ENCODE measurements around the gene NFE2L1. TPM values are rescaled to one million over a fixed set of nuclear protein-coding genes. Genes with fewer than 3 reads are reported as not detected.
"Not testable (repeated sequence)": the region's sequence is repeated elsewhere in the genome, so short reads cannot be mapped to it uniquely, and the experiment has no call there.

Gene NFE2L1
- total RNA-seq, 2 experiments from 2014 or later, result 53.2 to 65.9 TPM

GRCh38 chr17:48025040-48025903 lies 22.9 kb upstream of the NFE2L1 start:
- ChIA-PET POLR2A (interaction anchor here (0.7 to 1.0 kb wide), 2 partner anchors 24 to 27 kb away, joined by 3 to 6 read pairs; no protein-coding TSS in a partner anchor), CTCF (interaction anchor here (0.6 to 4.2 kb wide), 27 partner anchors 11 to 600 kb away, joined by 3 to 55 read pairs (median 5); partner anchors contain the start of genes CBX1, COPZ2, HOXB5 and HOXB8)
- Mint-ChIP-seq H3K27me3 (peaks cover 20% of the 10 kb centered on the region), H3K36me3 (ENCODE audit: low read depth) (no peaks in the 10 kb centered on the region), H3K9me3 (no peaks in the 10 kb centered on the region), H3K4me3 (peak overlapping the region; percentile 80), H3K27ac (peak overlapping the region; percentile 87), H3K4me1 (peaks cover 38% of the 10 kb centered on the region)
- peak; percentile 99 for DNase-seq

- Mint-ChIP-seq H3K36me3 (ENCODE audit: low read depth) (no peaks in the 10 kb centered on the region), H3K4me1 (peaks cover 38% of the 10 kb centered on the region), H3K9me3 (no peaks in the 10 kb centered on the region), H3K27ac (no peak overlapping the region), H3K4me3 (peak overlapping the region; percentile 80), H3K27me3 (peaks cover 20% of the 10 kb centered on the region)
- ChIA-PET POLR2A (interaction anchor here (0.6 kb wide), 1 partner anchor 9 kb away, joined by 3 read pairs; no protein-coding TSS in a partner anchor), CTCF (interaction anchor here (0.6 to 4.2 kb wide), 26 partner anchors 10 to 600 kb away, joined by 3 to 55 read pairs (median 4); partner anchors contain the start of genes CBX1, COPZ2, HOXB5 and HOXB8)
- DNase-seq, result no peak
These were observed 22.2 kb upstream of the NFE2L1 start for GRCh38 chr17:48025904-48026501.

- ChIA-PET CTCF (interaction anchor here (0.6 to 4.2 kb wide), 18 partner anchors 9 to 592 kb away, joined by 3 to 55 read pairs (median 4); partner anchors contain the start of genes CDK5RAP3, COPZ2, HOXB5 and NFE2L1), POLR2A (interaction anchor here (0.5 to 0.6 kb wide), 2 partner anchors 10 to 23 kb away, joined by 3 to 4 read pairs; no protein-coding TSS in a partner anchor)
- no peak overlapping the region for H3K27ac Mint-ChIP-seq
- H3K9me3 Mint-ChIP-seq, result no peaks in the 10 kb centered on the region
- DNase-seq, result peak; percentile 79
- H3K4me3 Mint-ChIP-seq, result no peak overlapping the region
- peaks cover 37% of the 10 kb centered on the region for H3K4me1 Mint-ChIP-seq
- H3K27me3 Mint-ChIP-seq, result peaks cover 20% of the 10 kb centered on the region
- no peaks in the 10 kb centered on the region for H3K36me3 Mint-ChIP-seq (ENCODE audit: low read depth)
These were observed 21.4 kb upstream of the NFE2L1 start for GRCh38 chr17:48026502-48027321.

GRCh38 chr17:48027322-48027981 lies 20.7 kb upstream of the NFE2L1 start:
- Mint-ChIP-seq H3K27ac (no peak overlapping the region), H3K4me3 (no peak overlapping the region), H3K36me3 (ENCODE audit: low read depth) (no peaks in the 10 kb centered on the region), H3K4me1 (peaks cover 34% of the 10 kb centered on the region), H3K27me3 (peaks cover 20% of the 10 kb centered on the region), H3K9me3 (no peaks in the 10 kb centered on the region)
- ChIA-PET CTCF (interaction anchor here (0.6 to 4.2 kb wide), 12 partner anchors 8 to 574 kb away, joined by 3 to 55 read pairs (median 6); partner anchors contain the start of genes CDK5RAP3, COPZ2, HOXB5 and NFE2L1), POLR2A (no interaction called here)
- DNase-seq, result no peak

GRCh38 chr17:48028736-48029135 lies 19.4 kb upstream of the NFE2L1 start:
- H3K36me3 Mint-ChIP-seq (ENCODE audit: low read depth), result no peaks in the 10 kb centered on the region
- no peak for DNase-seq
- no peaks in the 10 kb centered on the region for H3K9me3 Mint-ChIP-seq
- no peak overlapping the region for H3K4me3 Mint-ChIP-seq
- H3K27ac Mint-ChIP-seq, result no peak overlapping the region
- CTCF ChIA-PET, result interaction anchor here (0.6 to 4.2 kb wide), 6 partner anchors 7 to 49 kb away, joined by 3 to 55 read pairs (median 7); partner anchors contain the start of gene COPZ2
- peaks cover 26% of the 10 kb centered on the region for H3K4me1 Mint-ChIP-seq
- peaks cover 28% of the 10 kb centered on the region for H3K27me3 Mint-ChIP-seq
- POLR2A ChIA-PET, result no interaction called here

GRCh38 chr17:48030531-48030930 lies 17.6 kb upstream of the NFE2L1 start:
- ChIA-PET POLR2A (no interaction called here), CTCF (interaction anchor here (0.9 to 3.3 kb wide), 6 partner anchors 11 to 588 kb away, joined by 3 to 10 read pairs (median 4); no protein-coding TSS in a partner anchor)
- H3K4me3 Mint-ChIP-seq, result no peak overlapping the region
- DNase-seq, result no peak
- H3K36me3 Mint-ChIP-seq (ENCODE audit: low read depth), result no peaks in the 10 kb centered on the region
- H3K27me3 Mint-ChIP-seq, result peaks cover 29% of the 10 kb centered on the region
- peaks cover 12% of the 10 kb centered on the region for H3K4me1 Mint-ChIP-seq
- H3K9me3 Mint-ChIP-seq, result no peaks in the 10 kb centered on the region
- no peak overlapping the region for H3K27ac Mint-ChIP-seq

- no peak for DNase-seq
- H3K4me3 Mint-ChIP-seq, result no peak overlapping the region
- ChIA-PET POLR2A (no interaction called here), CTCF (interaction anchor here (0.6 to 0.7 kb wide), 2 partner anchors 22 to 357 kb away, joined by 3 to 4 read pairs; no protein-coding TSS in a partner anchor)
- no peaks in the 10 kb centered on the region for H3K36me3 Mint-ChIP-seq (ENCODE audit: low read depth)
- H3K4me1 Mint-ChIP-seq, result peaks cover 4% of the 10 kb centered on the region
- H3K27ac Mint-ChIP-seq, result no peak overlapping the region
- no peaks in the 10 kb centered on the region for H3K9me3 Mint-ChIP-seq
- H3K27me3 Mint-ChIP-seq, result peaks cover 36% of the 10 kb centered on the region
These were observed 16.2 kb upstream of the NFE2L1 start for GRCh38 chr17:48031966-48032365.

GRCh38 chr17:48034734-48035133 lies 13.4 kb upstream of the NFE2L1 start:
- H3K4me3 Mint-ChIP-seq; H3K9me3 Mint-ChIP-seq; H3K27ac Mint-ChIP-seq; POLR2A ChIA-PET; H3K36me3 Mint-ChIP-seq (ENCODE audit: low read depth); DNase-seq: not testable (repeated sequence)
- CTCF ChIA-PET, result interaction anchor here (1.1 to 3.7 kb wide), 4 partner anchors 8 to 45 kb away, joined by 3 to 23 read pairs (median 8); partner anchors contain the start of gene NFE2L1
- peaks cover 17% of the 10 kb centered on the region for H3K4me1 Mint-ChIP-seq
- peaks cover 51% of the 10 kb centered on the region for H3K27me3 Mint-ChIP-seq

- H3K9me3 Mint-ChIP-seq, result no peaks in the 10 kb centered on the region
- no peaks in the 10 kb centered on the region for H3K36me3 Mint-ChIP-seq (ENCODE audit: low read depth)
- ChIA-PET CTCF (interaction anchor here (0.7 to 3.7 kb wide), 13 partner anchors 10 to 556 kb away, joined by 3 to 23 read pairs (median 3); partner anchors contain the start of gene NFE2L1), POLR2A (no interaction called here)
- no peak for DNase-seq
- peaks cover 44% of the 10 kb centered on the region for H3K27me3 Mint-ChIP-seq
- H3K4me3 Mint-ChIP-seq, result peak overlapping the region; percentile 70
- no peak overlapping the region for H3K27ac Mint-ChIP-seq
- H3K4me1 Mint-ChIP-seq, result peaks cover 18% of the 10 kb centered on the region
These were observed 11.5 kb upstream of the NFE2L1 start for GRCh38 chr17:48036693-48037035.

- Mint-ChIP-seq H3K27ac (peak within 1 kb of the TSS; percentile 61), H3K4me1 (peaks cover 20% of the 10 kb centered on the region), H3K4me3 (peak within 1 kb of the TSS; percentile 73), H3K9me3 (no peaks in the 10 kb centered on the region), H3K27me3 (peaks cover 41% of the 10 kb centered on the region), H3K36me3 (ENCODE audit: low read depth) (no peaks in the 10 kb centered on the region)
- ChIA-PET CTCF (interaction anchor here (0.6 to 3.7 kb wide), 14 partner anchors 10 to 556 kb away, joined by 3 to 23 read pairs (median 3); partner anchors contain the start of gene NFE2L1), POLR2A (no interaction called here)
- peak; percentile 68 for DNase-seq
These were observed 10.9 kb upstream of the NFE2L1 start, which contains the start of gene COPZ2 for GRCh38 chr17:48037036-48037837. Gene COPZ2 (minus strand): TSS chr17:48037797. CDS start chr17:48037777, 20 bp downstream.

- Mint-ChIP-seq H3K27ac (peak overlapping the region; percentile 61), H3K9me3 (no peaks in the 10 kb centered on the region), H3K36me3 (ENCODE audit: low read depth) (no peaks in the 10 kb centered on the region), H3K4me3 (peak overlapping the region; percentile 73), H3K4me1 (peaks cover 20% of the 10 kb centered on the region), H3K27me3 (peaks cover 35% of the 10 kb centered on the region)
- POLR2A ChIA-PET, result no interaction called here
- no peak for DNase-seq
- CTCF ChIA-PET, result interaction anchor here (0.6 to 0.9 kb wide), 2 partner anchors 10 to 95 kb away, joined by 3 read pairs; partner anchors contain the start of gene NFE2L1
These were observed 10.3 kb upstream of the NFE2L1 start for GRCh38 chr17:48037838-48038323.
